GM19372 (cell line): Measurements from ENCODE around the gene PLXNA2.

Experiments
- ATAC-seq: cut with Tn5 transposase; IDR thresholded peaks from one replicate; pipeline ENCODE4 v1.9.1; 2021; ENCODE audit warnings: mild to moderate bottlenecking, low read depth, moderate library complexity; ENCODE audit not compliant: unreplicated experiment

Gene PLXNA2

DNA sequence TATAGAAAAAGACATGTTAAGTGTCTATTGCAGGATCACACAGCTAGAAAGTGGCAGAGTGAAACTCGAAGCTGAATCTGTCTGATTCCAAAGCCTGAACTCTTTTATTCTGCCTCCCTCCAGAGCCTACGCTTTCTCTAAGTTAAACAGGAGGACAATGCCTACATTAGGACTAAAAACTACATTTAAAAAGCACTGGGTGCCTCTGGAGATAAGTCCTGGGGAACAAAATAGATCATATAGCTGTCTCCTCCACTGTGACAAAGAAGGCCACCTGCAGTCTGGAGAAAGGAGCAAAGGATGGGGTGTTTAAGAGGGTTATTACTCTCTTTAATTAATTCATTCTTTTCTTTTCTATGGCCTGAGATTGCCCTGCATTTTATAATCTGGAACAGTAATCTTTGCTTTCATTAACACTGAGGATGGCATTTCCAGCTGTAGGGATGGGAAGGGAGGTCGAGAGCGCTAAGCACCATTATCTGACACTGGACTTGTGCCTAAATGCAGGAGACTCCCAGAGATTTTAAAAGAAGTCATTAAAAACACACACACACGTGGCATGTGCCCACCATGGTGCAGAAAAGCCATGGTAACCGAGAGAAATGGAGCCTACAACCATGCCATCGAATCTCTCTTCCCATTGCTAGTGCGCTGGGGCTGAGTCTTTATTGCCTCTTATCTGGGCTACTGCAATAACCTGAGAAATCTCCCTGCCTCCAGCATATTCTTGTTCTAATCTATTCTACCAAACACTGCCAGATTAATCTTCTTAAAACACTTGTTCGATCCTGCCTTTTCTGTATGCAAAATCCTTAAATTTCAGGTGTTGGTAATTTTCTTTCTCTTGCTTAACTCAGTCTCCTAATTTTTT is 92.2 kb downstream of the PLXNA2 start:
- no peak for ATAC-seq

DNA sequence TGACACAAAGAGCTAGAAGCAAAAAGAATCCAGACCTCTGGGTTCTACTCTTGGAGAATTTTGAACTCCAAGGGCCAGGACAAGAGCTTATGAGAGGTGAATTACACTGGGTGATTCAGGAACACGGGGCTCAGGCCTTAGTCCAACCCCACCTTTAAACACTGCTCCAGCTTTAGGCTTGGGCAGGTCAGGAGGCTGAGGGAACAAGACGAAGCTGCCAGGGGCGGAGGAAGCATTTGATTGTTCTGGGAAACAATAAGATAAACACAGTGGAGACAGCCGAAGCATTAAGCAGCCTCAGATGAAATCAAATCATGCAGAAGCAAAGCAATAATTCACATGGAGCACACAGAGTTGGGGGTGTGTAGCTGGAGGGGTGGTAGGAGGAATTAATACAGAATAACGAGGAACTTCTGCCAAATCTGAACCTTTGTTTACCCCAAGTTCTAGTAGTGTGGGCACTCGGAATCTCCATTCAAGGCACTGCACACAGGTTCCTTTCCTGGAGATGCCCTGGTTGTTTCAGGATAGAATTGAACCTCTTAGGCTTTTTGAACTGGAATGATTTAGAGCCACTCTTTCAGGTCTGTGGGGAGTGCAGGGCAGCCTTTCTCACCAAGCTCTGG is 93.2 kb downstream of the PLXNA2 start:
- no peak for ATAC-seq

DNA sequence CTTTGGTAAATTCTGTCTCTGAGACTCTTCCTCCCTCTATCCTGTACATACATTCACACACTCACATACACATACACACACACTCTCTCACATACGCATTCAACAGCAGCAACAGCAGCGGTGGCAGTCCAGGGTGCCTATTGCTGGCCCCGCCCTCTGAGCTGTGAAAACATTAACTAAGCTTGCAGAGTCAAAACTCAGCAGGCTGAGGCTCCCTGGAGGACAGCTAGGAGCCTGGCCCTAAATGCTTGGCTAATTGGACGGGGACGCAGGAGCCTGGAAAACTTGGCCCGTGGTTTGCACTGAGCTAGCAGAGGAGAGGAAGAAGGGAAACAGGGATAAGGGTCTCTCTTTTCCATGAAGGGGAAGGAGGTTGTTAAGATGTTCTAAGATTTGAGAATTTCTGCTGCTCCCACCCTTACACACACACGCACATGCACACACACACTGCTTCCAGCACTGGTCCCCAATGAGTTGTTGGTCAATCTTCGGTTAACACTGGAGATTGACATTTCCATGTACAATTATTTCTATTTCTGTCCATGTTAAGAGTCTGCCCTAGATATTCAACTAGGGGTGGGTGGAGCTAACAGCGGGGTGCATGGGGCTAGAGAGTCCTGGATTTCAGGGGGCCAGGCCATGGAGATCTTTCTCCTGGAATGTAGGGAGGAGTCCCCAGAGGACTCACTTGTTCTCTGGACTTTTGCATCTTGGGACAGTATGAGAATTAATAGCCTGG is 94.2 kb downstream of the PLXNA2 start:
- no peak for ATAC-seq

DNA sequence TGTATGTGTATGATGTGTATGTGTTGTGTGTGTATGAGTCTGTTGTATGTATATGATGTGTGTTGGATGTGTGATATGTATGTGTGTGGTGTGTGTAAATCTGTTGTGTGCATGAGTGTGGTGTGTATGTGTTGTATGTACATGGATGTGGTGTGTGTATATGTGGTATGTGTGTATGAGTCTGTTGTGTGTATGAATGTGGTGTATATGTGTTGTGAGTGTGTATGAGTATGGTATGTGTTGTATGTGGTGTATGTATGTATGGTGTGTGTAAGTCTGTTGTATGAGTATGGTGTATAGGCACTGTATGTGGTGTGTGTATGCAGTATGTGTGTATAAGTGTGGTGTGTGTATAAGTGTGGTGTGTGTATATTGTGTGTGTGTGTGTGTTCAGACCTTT is 95.0 kb downstream of the PLXNA2 start:
- no peak for ATAC-seq

DNA sequence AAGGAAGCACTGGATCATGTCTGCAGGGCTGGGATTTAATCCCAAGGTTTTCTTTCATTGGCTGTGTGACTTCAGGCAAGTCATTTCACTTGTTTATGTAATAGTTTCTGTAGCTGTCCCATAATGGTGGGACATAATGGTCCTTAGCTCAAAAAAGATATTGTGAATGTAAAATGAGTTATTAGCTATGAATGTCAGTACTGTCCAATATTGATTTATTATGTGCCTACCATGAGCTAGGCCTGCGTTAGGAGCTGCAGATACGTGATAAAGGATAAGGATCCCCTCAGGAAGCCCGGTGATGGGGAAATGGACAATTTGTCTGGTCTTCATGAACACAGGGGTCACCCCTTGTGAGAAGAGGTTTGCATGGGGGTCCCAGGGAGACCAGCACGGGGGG is 95.8 kb downstream of the PLXNA2 start:
- ATAC-seq: no peak

DNA sequence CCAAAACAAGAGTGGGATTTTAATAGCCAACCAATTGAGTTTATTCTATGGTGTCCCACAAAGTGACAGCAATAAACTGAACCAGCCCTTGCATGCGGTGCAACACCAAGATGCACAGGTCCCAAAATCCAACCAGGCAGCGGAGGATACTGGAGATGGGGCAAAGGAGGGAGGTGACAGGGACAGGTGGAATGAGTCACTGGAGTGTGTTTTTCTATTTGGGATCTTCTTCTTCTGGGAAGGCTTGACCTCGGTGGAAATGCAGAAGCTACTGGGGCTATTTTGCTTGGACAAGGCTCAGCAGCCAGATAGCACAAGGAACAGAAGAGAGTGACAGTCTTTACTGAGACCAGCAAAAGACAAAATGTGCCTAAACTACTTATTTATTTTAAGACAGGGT is 97.5 kb downstream of the PLXNA2 start:
- no peak for ATAC-seq

DNA sequence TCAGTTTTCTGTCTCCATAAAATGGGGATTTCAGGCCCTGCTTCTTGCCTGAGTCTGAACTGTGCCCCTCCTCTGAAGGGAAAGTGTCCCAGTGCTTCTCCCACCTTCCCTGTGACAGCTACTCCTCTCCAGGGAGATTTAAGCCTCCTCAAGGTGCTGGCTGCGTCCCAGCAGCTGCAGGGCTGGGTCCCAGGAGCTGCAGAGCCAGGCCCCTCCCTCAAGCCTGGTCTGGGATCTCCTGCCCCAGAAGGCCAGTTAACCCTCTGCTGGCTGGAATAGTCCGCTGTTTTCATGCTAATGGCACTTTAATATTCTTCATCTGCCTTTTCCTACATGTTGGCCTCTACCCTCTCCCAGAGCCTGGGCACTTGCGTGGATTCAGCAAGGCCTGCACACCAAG is 99.0 kb downstream of the PLXNA2 start:
- no peak for ATAC-seq

DNA sequence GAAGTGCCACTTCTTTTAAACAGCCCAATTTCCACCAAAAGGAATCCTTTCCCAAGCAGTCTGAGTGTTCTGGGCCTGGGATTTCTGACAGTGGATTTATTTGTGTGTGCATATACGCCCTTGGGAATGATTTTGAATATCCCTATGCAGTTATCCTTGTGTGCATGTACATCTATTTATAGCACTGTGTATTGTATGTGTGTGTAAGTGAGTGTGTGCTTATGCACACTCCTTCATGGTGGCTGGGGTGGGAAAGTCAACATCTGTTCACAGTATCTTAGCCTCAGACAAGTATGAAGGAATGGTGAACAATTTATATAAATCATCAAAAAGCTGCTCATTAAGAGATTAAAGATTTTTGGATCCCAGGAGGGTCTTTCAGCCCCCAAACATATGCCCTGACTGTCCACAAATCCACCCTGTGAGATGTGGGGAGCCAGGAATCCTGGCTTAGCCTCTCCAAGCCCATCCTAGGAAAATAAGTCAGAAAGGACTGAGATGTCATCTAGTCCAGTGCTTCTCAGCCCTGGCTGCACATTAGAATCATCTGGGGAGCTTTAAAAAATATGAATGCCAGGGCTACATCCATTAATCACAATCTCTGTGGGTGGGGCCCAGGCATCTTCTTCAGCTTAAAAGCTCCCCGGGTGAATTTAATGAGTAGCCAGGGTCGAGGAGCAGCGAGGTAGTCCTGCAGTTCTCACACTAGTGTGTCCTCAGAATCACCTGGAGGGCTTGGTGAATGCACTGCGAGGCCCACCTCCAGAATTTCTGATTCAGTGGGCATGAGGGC is 101.4 kb downstream of the PLXNA2 start:
- ATAC-seq: no peak

DNA sequence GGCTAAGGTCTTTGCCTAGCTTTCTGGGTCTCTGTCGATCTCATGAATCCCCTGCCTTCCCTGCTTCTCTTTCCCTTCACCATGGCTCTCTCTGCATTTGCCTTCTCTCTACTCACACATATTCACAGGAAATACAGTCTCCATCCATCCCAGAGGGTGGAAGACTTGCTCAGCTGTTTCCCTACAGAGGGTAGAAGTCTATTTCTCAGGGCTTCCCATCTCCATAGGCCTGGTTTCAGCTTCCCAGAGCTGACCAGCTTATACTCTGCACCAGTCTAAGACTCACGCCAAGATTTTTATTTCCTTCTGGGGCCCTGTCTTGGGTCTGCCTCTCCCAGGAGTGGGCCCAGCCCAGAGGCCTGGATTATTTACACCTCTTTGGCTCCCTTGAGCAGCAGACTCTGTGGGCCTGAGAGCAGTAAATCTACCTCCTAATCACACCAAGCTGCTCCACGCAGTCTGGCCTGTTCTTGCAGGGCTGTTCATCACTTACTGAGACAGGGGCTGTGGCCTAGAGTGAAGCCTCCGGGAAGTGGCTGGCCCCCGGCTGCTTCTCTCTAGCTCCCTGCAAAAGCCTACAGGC is 102.5 kb downstream of the PLXNA2 start:
- no peak for ATAC-seq

DNA sequence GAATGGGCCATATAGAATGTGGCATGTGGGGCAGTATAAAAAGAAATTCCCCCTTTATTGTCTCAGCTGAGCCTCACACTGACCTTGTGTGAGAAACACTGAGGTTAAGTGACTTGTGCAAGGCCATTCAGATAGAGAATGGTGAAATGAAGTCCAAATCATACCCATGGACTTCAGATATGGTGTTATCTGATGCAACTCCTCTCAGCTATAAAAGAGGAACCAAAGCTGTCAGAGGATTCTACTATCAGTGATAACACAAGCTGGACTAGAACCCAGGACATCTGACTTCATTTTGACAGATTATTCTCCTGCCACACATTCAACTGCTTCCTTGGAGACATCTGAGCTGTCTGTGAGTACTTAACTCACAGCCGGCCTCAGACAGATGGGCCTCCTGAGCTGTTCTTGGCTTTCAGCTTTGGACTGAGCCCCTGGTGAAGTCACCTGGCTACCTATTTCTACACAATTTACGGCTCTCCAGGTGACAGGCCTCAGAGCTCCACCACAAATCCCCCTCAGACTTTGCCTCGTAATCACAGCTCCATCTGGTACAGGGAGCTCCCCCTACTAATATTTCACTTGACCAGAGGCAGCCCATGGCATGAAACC is 104.6 kb downstream of the PLXNA2 start:
- ATAC-seq: no peak

DNA sequence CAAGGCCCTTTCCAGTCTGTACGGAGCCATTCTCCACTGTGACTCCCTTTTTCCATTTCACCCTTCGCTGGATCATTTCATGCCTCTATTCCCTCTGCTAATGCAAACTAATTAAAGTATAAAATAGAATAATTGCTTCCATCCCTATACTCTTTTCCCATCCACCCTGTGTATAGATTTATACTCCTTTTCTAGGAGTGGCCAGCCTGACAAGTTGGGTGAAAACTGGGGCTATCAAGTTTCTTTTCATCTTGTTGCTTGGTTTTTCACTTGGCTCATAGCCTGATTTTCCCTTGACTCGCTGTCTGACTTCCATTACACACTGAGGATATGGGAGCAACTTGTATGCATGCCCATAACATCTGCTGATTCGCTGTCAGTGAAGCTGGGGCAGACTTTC is 107.0 kb downstream of the PLXNA2 start:
- ATAC-seq: no peak

DNA sequence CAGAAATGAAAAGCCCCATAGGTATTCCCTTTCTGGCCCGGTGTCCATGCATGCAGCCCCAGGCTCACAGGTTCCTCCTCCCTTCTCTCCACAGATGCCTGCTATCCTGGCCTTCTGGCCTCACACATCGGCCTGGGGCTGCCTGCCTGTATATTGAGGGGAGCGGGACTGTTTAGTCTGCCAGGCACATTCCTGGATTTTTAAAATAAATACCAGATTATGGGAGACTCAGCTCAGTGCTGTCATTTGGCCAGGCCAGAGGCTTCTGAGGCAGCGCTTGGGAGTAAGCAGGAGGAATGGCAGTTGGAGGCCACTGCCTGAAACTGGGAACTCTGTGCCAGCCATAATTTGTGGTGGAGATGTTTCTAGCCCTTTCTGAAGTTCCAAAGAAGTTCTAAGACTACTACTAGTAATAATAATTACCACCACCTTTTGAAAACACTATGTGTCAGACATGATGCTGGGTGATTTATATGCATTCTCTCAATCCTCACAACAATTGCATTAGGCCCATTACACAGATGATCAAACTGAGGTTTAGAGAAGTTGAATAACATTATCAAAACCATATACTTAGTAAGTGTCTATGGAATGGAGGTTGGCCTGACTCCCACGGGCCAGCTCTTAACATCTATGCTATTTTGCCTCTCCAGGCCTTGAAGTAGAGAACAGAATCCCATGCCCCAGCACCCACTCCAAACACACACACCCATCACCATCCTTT is 107.6 kb downstream of the PLXNA2 start:
- ATAC-seq: no peak

DNA sequence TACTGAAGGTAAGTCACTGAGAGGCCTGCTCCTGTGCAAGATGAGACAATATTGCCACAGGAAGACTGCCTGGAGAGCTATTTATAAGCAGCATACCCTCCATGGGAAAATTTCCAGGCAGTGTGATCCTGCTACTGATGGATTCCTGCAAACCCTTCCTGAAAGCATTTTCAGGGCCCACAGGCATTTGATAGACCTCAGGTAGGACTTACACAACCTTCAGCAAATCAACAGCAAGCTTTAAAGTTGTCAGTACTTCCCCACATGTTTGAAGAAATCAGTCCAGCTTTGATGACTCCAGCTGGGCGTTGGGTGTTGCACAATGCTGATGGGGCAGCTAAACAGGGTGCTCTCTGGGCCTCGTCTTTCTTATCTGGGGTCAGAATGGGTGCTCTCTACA is 108.8 kb downstream of the PLXNA2 start:
- no peak for ATAC-seq

DNA sequence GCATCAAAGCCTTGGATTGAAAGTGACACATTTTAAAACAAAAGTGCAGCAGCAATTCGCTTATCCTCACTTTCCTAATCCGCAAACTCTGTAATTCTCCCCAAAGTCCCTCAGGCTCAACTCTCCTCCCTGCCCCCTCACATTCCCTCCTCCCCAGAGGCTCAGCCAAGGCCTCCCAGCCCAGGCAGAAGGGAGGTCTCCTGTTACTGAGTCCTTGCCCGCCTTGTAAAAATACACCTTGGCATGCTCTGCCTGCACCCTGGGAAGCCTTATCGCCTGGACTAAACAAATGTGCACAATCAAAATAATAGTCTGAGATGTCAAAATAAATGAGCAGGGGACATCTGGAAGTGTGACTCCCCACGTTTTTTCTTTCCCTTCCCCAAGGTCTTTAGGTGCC is 109.7 kb downstream of the PLXNA2 start:
- ATAC-seq: no peak

DNA sequence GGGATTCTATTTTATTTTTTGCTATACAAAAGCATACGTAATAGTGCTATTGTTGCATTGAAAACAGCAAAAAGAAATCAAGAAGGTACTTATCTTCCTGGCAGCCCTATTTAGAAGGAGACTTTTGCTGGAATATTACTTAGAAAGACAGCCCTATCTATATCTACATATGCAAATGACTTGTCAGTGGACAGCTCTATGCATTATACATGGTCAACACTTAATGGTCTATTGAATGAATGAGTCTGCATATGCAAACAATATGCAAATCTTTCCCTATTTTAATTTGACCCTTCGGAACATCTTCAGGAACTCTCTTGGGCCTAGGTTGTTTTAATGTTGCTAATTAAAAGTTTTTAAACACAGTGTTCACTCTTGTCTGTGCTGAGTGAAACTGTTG is 110.8 kb downstream of the PLXNA2 start:
- ATAC-seq: no peak

DNA sequence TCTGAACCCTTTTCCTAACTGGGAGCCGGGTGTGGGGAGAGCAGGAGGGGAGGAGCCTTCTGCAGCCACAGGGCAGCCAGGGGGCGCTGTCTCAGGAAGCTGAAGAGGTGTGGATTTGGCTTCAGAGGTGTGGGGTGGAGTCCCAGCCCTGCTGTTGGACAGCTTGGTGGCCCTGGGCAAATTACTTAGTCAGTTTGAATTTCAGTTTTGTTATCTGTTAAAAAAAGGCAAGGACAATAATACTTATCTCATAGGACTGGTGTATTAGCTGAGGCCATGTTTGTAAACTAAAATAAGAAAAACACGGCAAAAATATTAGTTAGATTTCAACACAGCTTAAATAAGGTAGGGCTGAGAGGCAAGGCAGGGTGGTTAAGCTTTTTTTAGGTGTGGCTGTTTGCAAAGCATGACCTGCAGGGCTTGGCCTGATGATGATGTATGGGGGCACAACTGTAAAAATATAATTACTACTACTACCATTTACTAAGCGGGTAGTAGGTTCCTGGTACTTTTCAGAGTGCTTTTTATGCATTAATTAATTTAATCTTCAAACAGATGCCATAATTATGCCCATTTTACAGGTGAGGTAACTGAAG is 111.8 kb downstream of the PLXNA2 start:
- ATAC-seq: peak; percentile 98

DNA sequence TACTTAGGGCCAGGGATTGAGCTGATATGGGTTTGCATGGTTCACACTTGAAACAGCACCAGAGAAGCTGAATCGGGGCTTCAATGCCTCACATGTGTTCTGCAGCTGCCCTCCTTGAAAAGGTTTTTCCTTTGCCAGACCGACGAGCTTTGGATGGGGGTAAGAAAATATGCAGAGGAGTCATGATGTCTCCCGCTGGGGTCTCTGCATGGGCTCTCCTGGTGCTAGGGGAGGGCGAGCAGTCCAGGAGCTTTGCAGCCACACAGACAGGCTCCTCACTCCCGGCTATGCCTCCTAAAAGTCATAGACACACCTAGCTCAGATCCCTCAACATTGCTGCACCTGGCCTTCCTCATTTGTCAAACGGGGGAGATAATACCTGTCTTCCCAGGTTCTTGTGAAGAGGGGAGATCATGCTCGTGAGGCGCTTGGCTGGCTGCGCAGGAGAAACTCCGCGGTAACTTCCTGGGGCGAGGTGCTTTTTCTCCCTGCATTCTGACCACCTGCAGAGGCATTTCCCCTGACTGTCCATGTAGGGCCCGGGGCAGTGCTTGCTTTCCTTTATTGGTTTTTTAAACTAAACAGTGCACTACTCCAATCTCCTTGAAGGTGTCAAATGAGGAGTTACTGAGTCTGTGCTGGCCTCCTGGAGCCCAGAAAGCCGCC is 112.4 kb downstream of the PLXNA2 start:
- ATAC-seq: peak; percentile 28

DNA sequence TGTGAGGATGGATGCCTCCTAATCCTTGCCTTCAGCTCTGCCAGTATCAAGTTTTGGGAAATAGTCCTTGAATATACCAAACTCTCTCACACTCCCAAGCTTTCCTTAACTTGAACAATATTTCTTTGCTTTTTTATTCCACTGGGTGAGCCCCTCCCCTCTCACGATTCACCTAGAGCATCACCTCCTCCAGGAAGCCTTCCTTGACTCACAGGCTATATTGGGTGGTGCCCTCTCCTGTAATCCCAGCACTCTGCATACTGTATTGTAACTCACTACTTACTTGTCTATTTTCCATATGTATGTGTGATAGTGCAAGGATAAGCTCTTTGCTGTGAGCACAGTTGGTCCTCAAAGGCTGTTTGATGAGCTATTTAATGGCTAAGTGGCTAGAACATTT is 114.7 kb downstream of the PLXNA2 start:
- ATAC-seq: no peak
